SK-N-SH (cell line): Measurements from ENCODE around the gene SPON1. TPM values are rescaled to one million over a fixed set of nuclear protein-coding genes. Genes with fewer than 3 reads are reported as not detected.

Source experiments
- CTCF ChIA-PET: fragments of 300-600, 350-600 bp; formaldehyde crosslinking; extraction: SDS; loops from one replicate; lab custom pipeline; 2021; lab: Yijun Ruan, JAX
- POLR2A ChIA-PET: fragments of 350-600 bp; sonication (Branson Sonifier 250); formaldehyde crosslinking; extraction: SDS; loops from one replicate; lab custom pipeline; 2020; ENCODE audit warnings: antibody characterized with exemption, inconsistent platforms; lab: Yijun Ruan, JAX
- DNase-seq: peaks from one replicate; pipeline ENCODE4 v3.0.0; 2012
- H2AFZ ChIP-seq: fragments of 200-600 bp; sonication (generic); 2 replicates; pipeline ENCODE4 v1.8.1; 2016; ENCODE audit warnings: antibody characterized with exemption, mild to moderate bottlenecking, low read depth
- H3F3A ChIP-seq: fragments of 200-600 bp; sonication (generic); replicated peaks from 2 replicates; pipeline ENCODE3; 2016; ENCODE audit warnings: antibody characterized with exemption, mild to moderate bottlenecking; ENCODE audit not compliant: insufficient read depth
- H3K27ac ChIP-seq, 2 experiments: fragments of 200-500 bp in 1 of 2; fragments of 200-600 bp in 1 of 2; sonication (Bioruptor generic) in 1 of 2; sonication (generic), shearing (Covaris generic) in 1 of 2; 2 replicates each; pipeline versions ENCODE4 v1.5.1 to v1.6.1; 2014 to 2016; ENCODE audit warnings: low read depth in 2 of 2, inconsistent platforms in 1 of 2, low read length in 1 of 2, mild to moderate bottlenecking in 1 of 2, mixed read lengths in 1 of 2
- H3K27me3 ChIP-seq: fragments of 200-600 bp; sonication (generic), shearing (Covaris generic); 2 replicates; pipeline ENCODE4 v1.6.1; 2016; ENCODE audit warnings: mixed run types; ENCODE audit not compliant: insufficient read depth
- H3K36me3 ChIP-seq, 2 experiments: fragments of 200-500 bp in 1 of 2; fragments of 200-600 bp in 1 of 2; sonication (Bioruptor generic) in 1 of 2; sonication (generic) in 1 of 2; replicated peaks in 1 of 2; 2 replicates each; pipeline versions ENCODE3 to v1.5.1; 2014 to 2016; ENCODE audit warnings: low read length in 1 of 2, mild to moderate bottlenecking in 1 of 2; ENCODE audit not compliant: insufficient read depth in 2 of 2, control insufficient read depth in 1 of 2
- H3K4me1 ChIP-seq, 2 experiments: fragments of 200-500 bp in 1 of 2; fragments of 200-600 bp in 1 of 2; sonication (Bioruptor generic) in 1 of 2; sonication (generic), shearing (Covaris generic) in 1 of 2; 2 replicates each; pipeline versions ENCODE4 v1.5.1 to v1.6.1; 2014 to 2016; ENCODE audit warnings: low read depth in 1 of 2, low read length in 1 of 2, mixed run types in 1 of 2; ENCODE audit not compliant: insufficient read depth in 2 of 2, control insufficient read depth in 1 of 2
- H3K4me2 ChIP-seq: fragments of 200-600 bp; sonication (generic), shearing (Covaris generic); 2 replicates; pipeline ENCODE4 v1.6.1; 2017; ENCODE audit warnings: mixed run types
- H3K4me3 ChIP-seq, 2 experiments: fragments of 200-500 bp in 1 of 2; fragments of 200-600 bp in 1 of 2; sonication (Bioruptor generic) in 1 of 2; sonication (generic), shearing (Covaris generic) in 1 of 2; 2 replicates each; pipeline versions ENCODE4 v1.5.1 to v1.8.1; 2014 to 2016; ENCODE audit warnings: low read depth in 2 of 2, inconsistent platforms in 1 of 2, low read length in 1 of 2, mild to moderate bottlenecking in 1 of 2, mixed read lengths in 1 of 2, moderate library complexity in 1 of 2
- H3K79me2 ChIP-seq: fragments of 200-600 bp; sonication (generic); 2 replicates; pipeline ENCODE4 v1.8.1; 2017; ENCODE audit warnings: mild to moderate bottlenecking; ENCODE audit not compliant: insufficient read depth
- H3K9ac ChIP-seq: fragments of 200-600 bp; sonication (generic); 2 replicates; pipeline ENCODE4 v1.6.1; 2017; ENCODE audit warnings: mixed run types
- H3K9me2 ChIP-seq: fragments of 200-600 bp; sonication (generic); 2 replicates; pipeline ENCODE4 v1.6.1; 2017; ENCODE audit warnings: mixed run types
- H3K9me3 ChIP-seq: fragments of 200-600 bp; sonication (generic); 2 replicates; pipeline ENCODE4 v1.6.1; 2017; ENCODE audit warnings: mixed run types, mild to moderate bottlenecking, moderate library complexity
- H4K20me1 ChIP-seq: fragments of 200-600 bp; sonication (generic); 2 replicates; pipeline ENCODE4 v1.6.1; 2017; ENCODE audit warnings: mild to moderate bottlenecking, mixed run types; ENCODE audit not compliant: insufficient read depth
- ELF1 ChIP-seq: IDR thresholded peaks from 2 replicates; pipeline ENCODE4 v1.4.0; 2012
- FOXJ3 ChIP-seq: sonication (generic); formaldehyde crosslinking; IDR thresholded peaks from 2 replicates; pipeline ENCODE4 v1.5.1; 2020; ENCODE audit warnings: mild to moderate bottlenecking, missing genetic modification reagents
- FOXM1 ChIP-seq: IDR thresholded peaks from 2 replicates; pipeline ENCODE4 v1.4.0; 2012; ENCODE audit warnings: low read depth, mild to moderate bottlenecking
- GABPA ChIP-seq: IDR thresholded peaks from 2 replicates; pipeline ENCODE4 v1.4.0; 2012; ENCODE audit warnings: low read depth, mild to moderate bottlenecking
- GATA2 ChIP-seq: sonication (generic); formaldehyde crosslinking; IDR thresholded peaks from 2 replicates; pipeline ENCODE4 v1.5.0; 2020; ENCODE audit warnings: mild to moderate bottlenecking, missing genetic modification reagents
- JUND ChIP-seq: IDR thresholded peaks from 2 replicates; pipeline ENCODE4 v1.4.0; 2012
- MEF2A ChIP-seq: IDR thresholded peaks from 2 replicates; pipeline ENCODE4 v1.4.0; 2012; ENCODE audit warnings: low read depth, borderline replicate concordance
- MXI1 ChIP-seq: IDR thresholded peaks from 2 replicates; pipeline ENCODE4 v1.6.1; 2012; ENCODE audit warnings: mild to moderate bottlenecking, low read depth, low read length, improper control_type of control experiment
- NFIC ChIP-seq: IDR thresholded peaks from 2 replicates; pipeline ENCODE4 v1.4.0; 2012; ENCODE audit warnings: borderline replicate concordance
- POLR2AphosphoS5 ChIP-seq: IDR thresholded peaks from 2 replicates; pipeline ENCODE4 v1.6.1; 2012; ENCODE audit warnings: low read depth, low read length
- RAD21 ChIP-seq: IDR thresholded peaks from 2 replicates; pipeline ENCODE4 v1.6.1; 2012; ENCODE audit warnings: mild to moderate bottlenecking, low read length
- REST ChIP-seq: IDR thresholded peaks from 2 replicates; pipeline ENCODE4 v1.6.1; 2012; ENCODE audit warnings: mild to moderate bottlenecking, low read depth, low read length, moderate library complexity
- TAF1 ChIP-seq: IDR thresholded peaks from 2 replicates; pipeline ENCODE4 v1.6.1; 2012; ENCODE audit warnings: low read depth, mild to moderate bottlenecking, low read length, moderate library complexity, borderline replicate concordance
- TCF12 ChIP-seq: IDR thresholded peaks from 2 replicates; pipeline ENCODE4 v1.4.0; 2012
- WGBS: methylation state at CpG from one replicate; pipeline ENCODE4 v1.1.6; 2017; ENCODE audit warnings: low lambda C conversion rate; 5-methylcytosine and 5-hydroxymethylcytosine counted together
- polyA plus RNA-seq, 3 experiments: library from polyadenylated mRNA; depleted of rRNA; stranded (reverse); fragments of >200 nt; gene quantifications; 2 replicates each; pipeline ENCODE4 v1.2.3, GENCODE V29; 2012
- TF ChIP-seq, protein P1 (sequence below): fragments of 150-350 bp; IDR thresholded peaks from 2 replicates; pipeline ENCODE4 v1.6.1; 2017; ENCODE audit warnings: antibody characterized with exemption, low read length, low read depth, borderline replicate concordance
- TF ChIP-seq, protein P2 (sequence below): IDR thresholded peaks from 2 replicates; pipeline ENCODE4; 2012

SPON1 gene
- polyA plus RNA-seq, 1 of the 3 experiments (the other 2 are of a cell fraction), result not detected

DNA sequence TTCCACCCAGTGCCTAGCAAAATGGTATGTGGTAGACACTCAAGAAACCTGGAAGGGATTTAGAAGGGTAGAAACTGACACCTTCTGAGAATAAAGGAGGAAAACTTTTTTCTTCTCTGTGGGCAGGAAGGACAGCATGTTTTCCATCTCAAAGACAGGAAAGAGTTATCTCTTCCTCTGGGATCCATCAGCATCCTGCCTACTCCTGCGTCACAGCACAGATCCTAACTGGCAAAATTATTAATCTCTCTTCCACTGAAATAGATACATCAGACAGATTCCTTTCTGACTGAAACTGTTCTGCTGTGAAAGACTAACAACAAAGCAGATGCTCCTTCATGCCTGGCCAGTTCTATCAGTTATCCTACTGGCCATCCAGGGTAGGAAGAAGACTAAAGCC is 147.2 kb downstream of the SPON1 start:
- H3K79me2 ChIP-seq, result no peaks in the 10 kb centered on the region
- H3K36me3 ChIP-seq, result no peaks in the 10 kb centered on the region
- 65% methylated on average over 1 of the region's 1 CpG for WGBS
- H4K20me1 ChIP-seq, result no peaks in the 10 kb centered on the region
- H3K27ac ChIP-seq, result no peak overlapping the region
- CTCF ChIA-PET, result no interaction called here
- H3K4me2 ChIP-seq, result no peak overlapping the region
- no peak for DNase-seq
- POLR2A ChIA-PET, result no interaction called here
- H3F3A ChIP-seq, result no peaks in the 10 kb centered on the region
- H3K4me3 ChIP-seq, result no peak overlapping the region
- no peaks in the 10 kb centered on the region for H3K9me3 ChIP-seq
- H3K4me1 ChIP-seq, result no peaks in the 10 kb centered on the region; a peak in 1 of 4 replicates
- no peak for TF ChIP-seq NFIC
- no peak for TF ChIP-seq ELF1
- TF ChIP-seq, protein P1, sequence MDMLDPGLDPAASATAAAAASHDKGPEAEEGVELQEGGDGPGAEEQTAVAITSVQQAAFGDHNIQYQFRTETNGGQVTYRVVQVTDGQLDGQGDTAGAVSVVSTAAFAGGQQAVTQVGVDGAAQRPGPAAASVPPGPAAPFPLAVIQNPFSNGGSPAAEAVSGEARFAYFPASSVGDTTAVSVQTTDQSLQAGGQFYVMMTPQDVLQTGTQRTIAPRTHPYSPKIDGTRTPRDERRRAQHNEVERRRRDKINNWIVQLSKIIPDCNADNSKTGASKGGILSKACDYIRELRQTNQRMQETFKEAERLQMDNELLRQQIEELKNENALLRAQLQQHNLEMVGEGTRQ, result no peak
- TF ChIP-seq, protein P2, sequence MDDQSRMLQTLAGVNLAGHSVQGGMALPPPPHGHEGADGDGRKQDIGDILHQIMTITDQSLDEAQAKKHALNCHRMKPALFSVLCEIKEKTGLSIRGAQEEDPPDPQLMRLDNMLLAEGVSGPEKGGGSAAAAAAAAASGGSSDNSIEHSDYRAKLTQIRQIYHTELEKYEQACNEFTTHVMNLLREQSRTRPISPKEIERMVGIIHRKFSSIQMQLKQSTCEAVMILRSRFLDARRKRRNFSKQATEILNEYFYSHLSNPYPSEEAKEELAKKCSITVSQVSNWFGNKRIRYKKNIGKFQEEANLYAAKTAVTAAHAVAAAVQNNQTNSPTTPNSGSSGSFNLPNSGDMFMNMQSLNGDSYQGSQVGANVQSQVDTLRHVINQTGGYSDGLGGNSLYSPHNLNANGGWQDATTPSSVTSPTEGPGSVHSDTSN, result no peak
- TF ChIP-seq POLR2AphosphoS5, result no peak
- TF ChIP-seq FOXM1, result no peak
- no peak for TF ChIP-seq FOXJ3 (CRISPR knock-in tag)
- TF ChIP-seq MEF2A, result no peak
- no peak for TF ChIP-seq REST
- no peak for TF ChIP-seq TAF1
- H2AFZ ChIP-seq, result no peak overlapping the region
- H3K9ac ChIP-seq, result no peak overlapping the region
- H3K27me3 ChIP-seq, result no peaks in the 10 kb centered on the region
- no peaks in the 10 kb centered on the region for H3K9me2 ChIP-seq

GRCh38 chr11:14110629-14111028 is 148.1 kb downstream of the SPON1 start:
- Histone ChIP-seq H3K27me3 (no peaks in the 10 kb centered on the region), H3K27ac (no peak overlapping the region), H3K4me1 (no peaks in the 10 kb centered on the region; a peak in 1 of 4 replicates), H3K9ac (no peak overlapping the region), H3K9me2 (no peaks in the 10 kb centered on the region), H4K20me1 (no peaks in the 10 kb centered on the region), H2AFZ (no peak overlapping the region), H3K4me2 (no peak overlapping the region), H3F3A (no peaks in the 10 kb centered on the region), H3K79me2 (no peaks in the 10 kb centered on the region), H3K4me3 (no peak overlapping the region), H3K9me3 (no peaks in the 10 kb centered on the region), H3K36me3 (no peaks in the 10 kb centered on the region)
- CTCF ChIA-PET, result no interaction called here
- 23% methylated on average over 1 of the region's 2 CpGs for WGBS
- no peak for DNase-seq
- POLR2A ChIA-PET, result no interaction called here
- TF ChIP-seq TCF12 (no peak), REST (no peak), MXI1 (no peak), GABPA (no peak), GATA2 (no peak), JUND (no peak), RAD21 (no peak)
- TF ChIP-seq, protein P2, result no peak
